GM12878 (cell line): ENCODE measurements around the gene CDK11B. TPM values are rescaled to one million over a fixed set of nuclear protein-coding genes. Genes with fewer than 3 reads are reported as not detected.

ENCODE experiments used
- ATAC-seq: fragments of 200-7000 bp; cut with Tn5 transposase; 3 replicates; pipeline ENCODE4 v1.9.1; 2020; ENCODE audit warnings: mild to moderate bottlenecking, moderate library complexity
- BruUV-seq: library from RNA; stranded (reverse); fragments of 400-500 nt; replicated peaks from 2 replicates; lab custom pipeline; 2021; lab: Mats Ljungman, UMichigan
- CTCF ChIA-PET: fragments of 300-600 bp; sonication (Branson Sonifier 250); formaldehyde crosslinking; extraction: SDS; loops from one replicate; lab custom pipeline; 2021; ENCODE audit warnings: inconsistent platforms; lab: Yijun Ruan, JAX
- POLR2A ChIA-PET: fragments of 350-600 bp; formaldehyde crosslinking; extraction: SDS; loops from one replicate; lab custom pipeline; 2021; ENCODE audit warnings: inconsistent platforms; lab: Charles Lee
- RAD21 ChIA-PET: fragments of 300-600 bp; sonication (Branson Sonifier 250); formaldehyde crosslinking; loops from one replicate; lab custom pipeline; 2023; ENCODE audit warnings: antibody characterized with exemption; ENCODE audit not compliant: unreplicated experiment; lab: Charles Lee
- SMC1A ChIA-PET: fragments of 300-600 bp; sonication (Branson Sonifier 250); formaldehyde crosslinking; loops from one replicate; lab custom pipeline; 2023; ENCODE audit not compliant: unreplicated experiment, uncharacterized antibody; lab: Charles Lee
- DNase-seq: peaks from one replicate; pipeline ENCODE4 v3.0.0-alpha.2; 2011; ENCODE audit warnings: low read depth, low spot score
- FAIRE-seq: peaks from 3 replicates; lab custom pipeline; 2011; peaks lifted over from hg19 to GRCh38; lab: Jason Lieb, UNC
- H2AFZ ChIP-seq: 2 replicates; pipeline ENCODE4 v1.6.0; 2011; ENCODE audit warnings: low read depth, low read length, control low read depth; ENCODE audit not compliant: control insufficient read depth
- H3K27ac ChIP-seq: 2 replicates; pipeline ENCODE4 v1.5.1; 2011; ENCODE audit warnings: control low read depth; ENCODE audit not compliant: control insufficient read depth, insufficient read depth
- H3K27me3 ChIP-seq, 2 experiments: replicated peaks in 1 of 2; 2 replicates each; pipeline versions ENCODE4 v1.6.0 to v1.6.1; 2011; ENCODE audit warnings: low read length in 1 of 2; ENCODE audit not compliant: control insufficient read depth in 2 of 2, insufficient read depth in 2 of 2
- H3K36me3 ChIP-seq, 2 experiments: 2 replicates each; pipeline ENCODE4 v1.5.1; 2011; ENCODE audit warnings: low read length in 1 of 2; ENCODE audit not compliant: control insufficient read depth in 2 of 2, insufficient read depth in 2 of 2
- H3K4me1 ChIP-seq: 2 replicates; pipeline ENCODE4 v1.6.1; 2011; ENCODE audit warnings: mild to moderate bottlenecking, low read length, moderate library complexity, mixed read lengths; ENCODE audit not compliant: control insufficient read depth, insufficient read depth
- H3K4me2 ChIP-seq: 2 replicates; pipeline ENCODE4 v1.6.0; 2011; ENCODE audit warnings: control low read depth; ENCODE audit not compliant: control insufficient read depth, insufficient read depth
- H3K4me3 ChIP-seq: fragments of 200-600 bp; sonication (generic); 2 replicates; pipeline ENCODE4 v1.5.1; 2016
- H3K79me2 ChIP-seq: 2 replicates; pipeline ENCODE4 v1.6.0; 2011; ENCODE audit warnings: low read length; ENCODE audit not compliant: control insufficient read depth, insufficient read depth
- H3K9ac ChIP-seq: 2 replicates; pipeline ENCODE4 v1.8.0; 2011; ENCODE audit warnings: low read length, control low read depth, mixed read lengths; ENCODE audit not compliant: control insufficient read depth, insufficient read depth
- H3K9me3 ChIP-seq: replicated peaks from 3 replicates; pipeline ENCODE4 v1.5.1; 2011; ENCODE audit warnings: mild to moderate bottlenecking, low read length; ENCODE audit not compliant: control insufficient read depth, insufficient read depth
- H4K20me1 ChIP-seq: 2 replicates; pipeline ENCODE4 v1.6.0; 2011; ENCODE audit not compliant: control insufficient read depth, insufficient read depth
- BHLHE40 ChIP-seq, 2 experiments: fragments of 450-650 bp in 1 of 2; IDR thresholded peaks; 2 replicates each; pipeline ENCODE4 v1.6.1; 2011 to 2017; ENCODE audit warnings: low read depth in 2 of 2, borderline replicate concordance in 1 of 2, improper control_type of control experiment in 1 of 2, low read length in 1 of 2, mild to moderate bottlenecking in 1 of 2
- CBX5 ChIP-seq: sonication (generic); IDR thresholded peaks from 2 replicates; pipeline ENCODE4 v1.6.1; 2016; ENCODE audit warnings: low read depth, moderate library complexity, mild to moderate bottlenecking, inconsistent platforms
- EGR1 ChIP-seq, 2 experiments: IDR thresholded peaks; 1 replicate in 1 of 2; 2 replicates in 1 of 2; pipeline ENCODE4 v1.6.1; 2011 to 2012; ENCODE audit warnings: low read depth in 2 of 2, low read length in 2 of 2, borderline replicate concordance in 1 of 2, mild to moderate bottlenecking in 1 of 2, moderate library complexity in 1 of 2
- ESRRA ChIP-seq: IDR thresholded peaks from 2 replicates; pipeline ENCODE4 v1.6.1; 2012; ENCODE audit warnings: mild to moderate bottlenecking, low read length, improper control_type of control experiment
- FOS ChIP-seq: IDR thresholded peaks from 3 replicates; pipeline ENCODE4 v1.6.1; 2011; ENCODE audit warnings: borderline replicate concordance; ENCODE audit not compliant: insufficient read length; ENCODE audit errors: extremely low read depth
- HCFC1 ChIP-seq: fragments of 150-350 bp; IDR thresholded peaks from 2 replicates; pipeline ENCODE4 v1.6.1; 2014; ENCODE audit warnings: low read length
- HDGF ChIP-seq: fragments of 450-650 bp; IDR thresholded peaks from 2 replicates; pipeline ENCODE4 v1.6.1; 2016; ENCODE audit warnings: antibody characterized with exemption
- IKZF1 ChIP-seq: fragments of 450-650 bp; conservative IDR thresholded peaks from 2 replicates; pipeline ENCODE4 v1.6.1; 2017; ENCODE audit warnings: antibody characterized with exemption, mild to moderate bottlenecking
- IKZF2 ChIP-seq, 2 experiments: fragments of 450-650 bp; IDR thresholded peaks; 2 replicates each; pipeline ENCODE4 v1.6.1; 2017; ENCODE audit warnings: mild to moderate bottlenecking in 2 of 2, moderate library complexity in 2 of 2
- KAT2A ChIP-seq: conservative IDR thresholded peaks from 2 replicates; pipeline ENCODE4 v1.6.1; 2011; ENCODE audit warnings: low read depth, low read length; ENCODE audit not compliant: control insufficient read depth
- MEF2B ChIP-seq: fragments of 450-650 bp; IDR thresholded peaks from 2 replicates; pipeline ENCODE4 v1.6.1; 2018; ENCODE audit warnings: mild to moderate bottlenecking, moderate library complexity; ENCODE audit not compliant: partially characterized antibody, poor library complexity, severe bottlenecking
- MTA2 ChIP-seq: fragments of 450-650 bp; IDR thresholded peaks from 2 replicates; pipeline ENCODE4 v1.6.1; 2016; ENCODE audit warnings: low read depth, mild to moderate bottlenecking, moderate library complexity
- MYB ChIP-seq: fragments of 150-350 bp; IDR thresholded peaks from 2 replicates; pipeline ENCODE4 v1.6.1; 2014; ENCODE audit warnings: mild to moderate bottlenecking, low read depth, low read length, borderline replicate concordance
- NR2C1 ChIP-seq: fragments of 450-650 bp; IDR thresholded peaks from 2 replicates; pipeline ENCODE4 v1.6.1; 2017; ENCODE audit warnings: antibody characterized with exemption, mild to moderate bottlenecking, moderate library complexity
- RAD21 ChIP-seq: IDR thresholded peaks from 2 replicates; pipeline ENCODE4 v1.6.1; 2011; ENCODE audit warnings: mild to moderate bottlenecking, low read depth, low read length, moderate library complexity; ENCODE audit not compliant: insufficient read depth
- RAD51 ChIP-seq: fragments of 450-650 bp; IDR thresholded peaks from 2 replicates; pipeline ENCODE4 v1.6.1; 2016; ENCODE audit warnings: moderate library complexity, mild to moderate bottlenecking, inconsistent platforms
- RBBP5 ChIP-seq: fragments of 200-600 bp; sonication (generic); conservative IDR thresholded peaks from 2 replicates; pipeline ENCODE4 v1.6.1; 2016
- SREBF2 ChIP-seq: IDR thresholded peaks from 2 replicates; pipeline ENCODE4 v1.6.1; 2012; ENCODE audit warnings: mild to moderate bottlenecking, low read length
- YBX1 ChIP-seq: fragments of 450-650 bp; IDR thresholded peaks from 2 replicates; pipeline ENCODE4 v1.6.1; 2016; ENCODE audit warnings: antibody characterized with exemption
- ZNF274 ChIP-seq: IDR thresholded peaks from one replicate; pipeline ENCODE4 v1.8.0; 2011; ENCODE audit not compliant: insufficient read length, insufficient read depth
- ZSCAN29 ChIP-seq: fragments of 450-650 bp; IDR thresholded peaks from 2 replicates; pipeline ENCODE4 v1.6.1; 2017; ENCODE audit warnings: mild to moderate bottlenecking, moderate library complexity
- ZZZ3 ChIP-seq: IDR thresholded peaks from 2 replicates; pipeline ENCODE4 v1.6.1; 2011; ENCODE audit warnings: low read depth; ENCODE audit not compliant: control insufficient read depth, insufficient read length
- WGBS: methylation state at CpG from one replicate; pipeline ENCODE4 v1.1.6; 2016; ENCODE audit warnings: low lambda C conversion rate; ENCODE audit not compliant: insufficient replicate concordance, insufficient coverage; ENCODE audit errors: missing lambda C conversion rate; 5-methylcytosine and 5-hydroxymethylcytosine counted together
- in situ Hi-C: fragments of 300-500 bp; cut with MboI; formaldehyde crosslinking; loops from 9 replicates; pipeline ENCODE4 v1.14.3; 2018; ENCODE audit warnings: mixed read lengths
- intact Hi-C: fragments of 100-400 bp; cut with micrococcal nuclease; formaldehyde crosslinking; loops from one replicate; pipeline ENCODE4 v1.14.2; 2022; ENCODE audit not compliant: unreplicated experiment
- polyA plus RNA-seq, 11 experiments: library from polyadenylated mRNA; depleted of rRNA in 4 of 11; unstranded in 6 of 11; stranded (reverse) in 5 of 11; fragments of >200 nt; fragmentation: Nextera tagmentation in 4 of 11; fragmentation: Illumina TruSeq in 1 of 11; extraction: Ambion mirVana in 4 of 11; extraction: Trizol in 1 of 11; gene quantifications; 1 replicate in 1 of 11; 2 replicates in 10 of 11; pipeline versions ENCODE4 v1.2.1 to v1.2.3, GENCODE V29; 2011 to 2016; ENCODE audit warnings: inconsistent platforms in 2 of 11, missing spikeins in 2 of 11, low read depth in 1 of 11
- total RNA-seq, 4 experiments: library from RNA; depleted of rRNA in 3 of 4; stranded (reverse); fragments of >200 nt in 3 of 4; fragmentation: Illumina TruSeq in 1 of 4; extraction: Trizol in 1 of 4; gene quantifications; 2 replicates each; pipeline versions ENCODE4 v1.2.1 to v1.2.3, GENCODE V29; 2013 to 2021
- TF ChIP-seq, protein P1 (sequence below): IDR thresholded peaks from 2 replicates; pipeline ENCODE4 v1.6.1; 2011; ENCODE audit warnings: low read depth, low read length, improper control_type of control experiment, borderline replicate concordance
- TF ChIP-seq, protein P2 (sequence below): fragments of 450-650 bp; IDR thresholded peaks from 2 replicates; pipeline ENCODE4 v1.6.1; 2016; ENCODE audit warnings: mild to moderate bottlenecking

The CDK11B gene
- total and polyA plus RNA-seq, 10 of the 15 experiments (the other 5 are each of a cell fraction or from before 2014, with no cell fraction given) = 3.2 to 30.9 (median 18.0) TPM

DNA sequence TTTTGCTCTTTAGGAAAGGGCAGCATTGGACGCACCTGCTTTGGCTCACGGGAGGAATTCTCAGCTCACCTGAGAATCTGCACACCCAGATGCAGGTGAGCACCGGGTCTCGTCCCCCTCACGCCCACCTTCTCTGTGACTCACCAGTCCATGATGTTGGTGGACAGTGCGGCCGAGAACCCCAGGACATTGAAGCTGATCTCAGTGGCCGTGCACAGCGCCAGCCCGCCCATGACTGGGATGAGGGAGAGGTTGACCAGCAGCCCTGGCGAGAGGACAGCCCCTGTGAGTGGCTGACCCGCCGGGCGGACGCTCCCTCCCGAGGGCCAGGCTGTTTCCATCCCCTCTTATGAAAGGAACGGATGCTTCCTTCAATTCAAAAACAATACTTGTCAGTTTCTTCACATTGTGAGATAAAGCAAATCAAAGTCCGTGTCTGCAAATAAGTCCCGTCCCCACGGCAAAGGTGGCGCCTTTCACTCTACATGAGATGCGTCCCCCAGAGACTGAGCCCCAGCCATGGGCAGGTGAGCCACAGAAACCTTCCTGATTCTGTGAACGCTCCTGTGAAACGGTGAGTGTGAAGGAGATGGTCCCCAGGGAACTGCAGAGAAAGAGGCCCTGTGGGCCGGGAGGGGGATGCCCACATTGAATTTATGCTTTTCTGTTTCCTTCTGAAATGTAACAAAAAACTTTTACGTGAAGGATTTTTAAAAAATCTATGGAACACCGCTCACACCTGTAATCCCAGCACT, 12.7 kb upstream of the CDK11B start:
- H3K4me2 ChIP-seq = no peak overlapping the region
- BruUV-seq = no TSS peak
- SMC1A ChIA-PET = no interaction called here
- FAIRE-seq (no peak), ATAC-seq (no peak), DNase-seq (no peak)
- RAD21 ChIA-PET = no interaction called here
- no peak overlapping the region for H3K4me3 ChIP-seq
- CTCF ChIA-PET = no interaction called here
- in situ Hi-C loops (no loop called here), intact Hi-C loops (no loop called here)
- H3K4me1 ChIP-seq = no peaks in the 10 kb centered on the region
- WGBS = 84% methylated on average over 27 of the region's 27 CpGs
- H4K20me1 ChIP-seq = no peaks in the 10 kb centered on the region
- H3K9me3 ChIP-seq = no peaks in the 10 kb centered on the region
- H3K36me3 ChIP-seq = peaks cover 4 to 6% of the 10 kb centered on the region in 2 experiments
- no peak overlapping the region for H2AFZ ChIP-seq
- no peak overlapping the region for H3K9ac ChIP-seq
- H3K27ac ChIP-seq = no peak overlapping the region
- POLR2A ChIA-PET = no interaction called here
- H3K79me2 ChIP-seq = no peaks in the 10 kb centered on the region; the same call in 1 of the 2 replicates
- H3K27me3 ChIP-seq = no peaks in the 10 kb centered on the region
- TF ChIP-seq IKZF1 = no peak
- TF ChIP-seq HCFC1 = no peak
- TF ChIP-seq SREBF2 = no peak
- no peak for TF ChIP-seq KAT2A
- TF ChIP-seq, protein P1, sequence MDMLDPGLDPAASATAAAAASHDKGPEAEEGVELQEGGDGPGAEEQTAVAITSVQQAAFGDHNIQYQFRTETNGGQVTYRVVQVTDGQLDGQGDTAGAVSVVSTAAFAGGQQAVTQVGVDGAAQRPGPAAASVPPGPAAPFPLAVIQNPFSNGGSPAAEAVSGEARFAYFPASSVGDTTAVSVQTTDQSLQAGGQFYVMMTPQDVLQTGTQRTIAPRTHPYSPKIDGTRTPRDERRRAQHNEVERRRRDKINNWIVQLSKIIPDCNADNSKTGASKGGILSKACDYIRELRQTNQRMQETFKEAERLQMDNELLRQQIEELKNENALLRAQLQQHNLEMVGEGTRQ = no peak
- 0 out of 4 replicates have a peak, but pooled peaks of 1 of the 2 experiments have one; percentile 15 for TF ChIP-seq IKZF2 (IDR thresholded peaks at IDR 0.05)
- no peak for TF ChIP-seq CBX5
- no peak for TF ChIP-seq HDGF
- peak; percentile 97 for TF ChIP-seq MEF2B
- no peak for TF ChIP-seq NR2C1
- TF ChIP-seq RAD51 = no peak
- no peak for TF ChIP-seq MTA2
- no peak for TF ChIP-seq ESRRA
- TF ChIP-seq ZZZ3 = no peak
- TF ChIP-seq, protein P2, sequence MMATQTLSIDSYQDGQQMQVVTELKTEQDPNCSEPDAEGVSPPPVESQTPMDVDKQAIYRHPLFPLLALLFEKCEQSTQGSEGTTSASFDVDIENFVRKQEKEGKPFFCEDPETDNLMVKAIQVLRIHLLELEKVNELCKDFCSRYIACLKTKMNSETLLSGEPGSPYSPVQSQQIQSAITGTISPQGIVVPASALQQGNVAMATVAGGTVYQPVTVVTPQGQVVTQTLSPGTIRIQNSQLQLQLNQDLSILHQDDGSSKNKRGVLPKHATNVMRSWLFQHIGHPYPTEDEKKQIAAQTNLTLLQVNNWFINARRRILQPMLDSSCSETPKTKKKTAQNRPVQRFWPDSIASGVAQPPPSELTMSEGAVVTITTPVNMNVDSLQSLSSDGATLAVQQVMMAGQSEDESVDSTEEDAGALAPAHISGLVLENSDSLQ = no peak
- no peak for TF ChIP-seq YBX1
- TF ChIP-seq EGR1 (IDR thresholded peaks at IDR 0.05; ENCODE audit: borderline replicate concordance in 1 of 2, low read depth in 2 of 2, low read length in 2 of 2) = no peak
- TF ChIP-seq BHLHE40 (IDR thresholded peaks at IDR 0.05; ENCODE audit: borderline replicate concordance in 1 of 2, low read depth in 2 of 2, low read length in 1 of 2) = no peak
- no peak for TF ChIP-seq MYB
- TF ChIP-seq ZSCAN29 = no peak
- TF ChIP-seq FOS = no peak
- no peak for TF ChIP-seq ZNF274
- no peak for TF ChIP-seq RAD21
- TF ChIP-seq RBBP5 = no peak
